ENCODE measurements around the gene MRPL27.

MRPL27 gene

GRCh38 chr17:50386510-50386909 is 13.5 kb upstream of the MRPL27 start:
- DNase-seq (ENCODE audit: low read depth in 4 of 4, low spot score in 1 of 4) = no peak

GRCh38 chr17:50382931-50383330 is 9.9 kb upstream of the MRPL27 start:
- no peak for DNase-seq (ENCODE audit: low read depth in 4 of 4, low spot score in 1 of 4)

- no peak for DNase-seq (ENCODE audit: low read depth in 4 of 4, low spot score in 1 of 4)
These were observed 8.9 kb upstream of the MRPL27 start for GRCh38 chr17:50381920-50382319.

- no peak for DNase-seq (ENCODE audit: low read depth in 4 of 4, low spot score in 1 of 4)
These were observed 8.4 kb upstream of the MRPL27 start for GRCh38 chr17:50381260-50381815.

- DNase-seq (ENCODE audit: low read depth in 4 of 4, low spot score in 1 of 4) = no peak
These were observed 7.6 kb upstream of the MRPL27 start for GRCh38 chr17:50380369-50381259.

GRCh38 chr17:50379351-50380132 is 6.6 kb upstream of the MRPL27 start:
- DNase-seq (ENCODE audit: low read depth in 4 of 4, low spot score in 1 of 4) = no peak

- DNase-seq (ENCODE audit: low read depth in 4 of 4, low spot score in 1 of 4) = no peak
These were observed 3.0 kb upstream of the MRPL27 start for GRCh38 chr17:50375858-50376538.

- no peak for DNase-seq (ENCODE audit: low read depth in 4 of 4, low spot score in 1 of 4)
These were observed 721 bp upstream of the MRPL27 start for GRCh38 chr17:50373705-50374104.

- DNase-seq (ENCODE audit: low read depth in 4 of 4, low spot score in 1 of 4) = no peak
These were observed 694 bp downstream of the MRPL27 start for GRCh38 chr17:50372222-50372757.

- no peak for DNase-seq (ENCODE audit: low read depth in 4 of 4, low spot score in 1 of 4)
These were observed 1.5 kb downstream of the MRPL27 start for GRCh38 chr17:50371526-50371925.

GRCh38 chr17:50370052-50370451 is 2.9 kb downstream of the MRPL27 start:
- DNase-seq (ENCODE audit: low read depth in 4 of 4, low spot score in 1 of 4) = no peak

GRCh38 chr17:50367401-50367800 is 5.6 kb downstream of the MRPL27 start:
- DNase-seq (ENCODE audit: low read depth in 4 of 4, low spot score in 1 of 4) = no peak

GRCh38 chr17:50365649-50366393 is 7.2 kb downstream of the MRPL27 start:
- DNase-seq (ENCODE audit: low read depth in 4 of 4, low spot score in 1 of 4) = no peak

- no peak for DNase-seq (ENCODE audit: low read depth in 4 of 4, low spot score in 1 of 4)
These were observed 7.8 kb downstream of the MRPL27 start for GRCh38 chr17:50365165-50365564.

- DNase-seq (ENCODE audit: low read depth in 4 of 4, low spot score in 1 of 4) = no peak
These were observed 8.3 kb downstream of the MRPL27 start for GRCh38 chr17:50364715-50365114.

- no peak for DNase-seq (ENCODE audit: low read depth in 4 of 4, low spot score in 1 of 4)
These were observed 8.9 kb downstream of the MRPL27 start for GRCh38 chr17:50364061-50364458.

- DNase-seq (ENCODE audit: low read depth in 4 of 4, low spot score in 1 of 4) = no peak
These were observed 9.5 kb downstream of the MRPL27 start for GRCh38 chr17:50363217-50364060.

GRCh38 chr17:50362661-50363060 is 10.3 kb downstream of the MRPL27 start:
- DNase-seq (ENCODE audit: low read depth in 4 of 4, low spot score in 1 of 4) = no peak
